Measurements from ENCODE around the gene GRIA4. TPM values are rescaled to one million over a fixed set of nuclear protein-coding genes. Genes with fewer than 3 reads are reported as not detected.

GRIA4 gene
- total RNA-seq, 4 donors from 2014 or later: 37.2 TPM; not detected in 3

DNA sequence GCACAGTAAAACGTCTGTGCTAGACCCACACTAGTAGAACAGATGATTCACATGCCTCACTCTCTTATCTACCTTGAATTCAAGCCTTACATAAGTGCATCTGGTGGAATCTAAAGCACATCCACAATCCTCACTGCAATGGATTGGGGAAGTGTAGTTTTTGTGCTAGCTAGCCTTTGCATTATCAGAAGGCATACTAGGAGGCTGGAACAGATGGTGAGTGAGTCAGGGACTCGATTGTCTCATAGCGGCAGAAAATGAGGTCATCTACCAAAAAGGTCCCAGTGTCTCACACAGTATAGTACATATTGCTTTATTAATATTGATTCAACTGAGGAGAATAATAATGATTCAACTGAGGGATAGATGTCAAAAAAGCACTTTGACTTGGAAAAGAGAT is 402.9 kb downstream of the GRIA4 start:
- H3K4me3 ChIP-seq: no peak overlapping the region
- H3K36me3 ChIP-seq: no peaks in the 10 kb centered on the region
- DNase-seq: no peak
- intact Hi-C loops (cut with DNase I; ENCODE audit: low total_unique reads): no loop called here
- H3K4me1 ChIP-seq: peaks cover 0 to 5% of the 10 kb centered on the region in 2 donors
- no peak overlapping the region for H3K27ac ChIP-seq
- TF ChIP-seq, protein P1, sequence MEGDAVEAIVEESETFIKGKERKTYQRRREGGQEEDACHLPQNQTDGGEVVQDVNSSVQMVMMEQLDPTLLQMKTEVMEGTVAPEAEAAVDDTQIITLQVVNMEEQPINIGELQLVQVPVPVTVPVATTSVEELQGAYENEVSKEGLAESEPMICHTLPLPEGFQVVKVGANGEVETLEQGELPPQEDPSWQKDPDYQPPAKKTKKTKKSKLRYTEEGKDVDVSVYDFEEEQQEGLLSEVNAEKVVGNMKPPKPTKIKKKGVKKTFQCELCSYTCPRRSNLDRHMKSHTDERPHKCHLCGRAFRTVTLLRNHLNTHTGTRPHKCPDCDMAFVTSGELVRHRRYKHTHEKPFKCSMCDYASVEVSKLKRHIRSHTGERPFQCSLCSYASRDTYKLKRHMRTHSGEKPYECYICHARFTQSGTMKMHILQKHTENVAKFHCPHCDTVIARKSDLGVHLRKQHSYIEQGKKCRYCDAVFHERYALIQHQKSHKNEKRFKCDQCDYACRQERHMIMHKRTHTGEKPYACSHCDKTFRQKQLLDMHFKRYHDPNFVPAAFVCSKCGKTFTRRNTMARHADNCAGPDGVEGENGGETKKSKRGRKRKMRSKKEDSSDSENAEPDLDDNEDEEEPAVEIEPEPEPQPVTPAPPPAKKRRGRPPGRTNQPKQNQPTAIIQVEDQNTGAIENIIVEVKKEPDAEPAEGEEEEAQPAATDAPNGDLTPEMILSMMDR (IDR thresholded peaks at IDR 0.05): no peak
- TF ChIP-seq POLR2A (IDR thresholded peaks at IDR 0.05): no peak
- H3K9me3 ChIP-seq: no peaks in the 10 kb centered on the region
- H3K27me3 ChIP-seq: no peaks in the 10 kb centered on the region

DNA sequence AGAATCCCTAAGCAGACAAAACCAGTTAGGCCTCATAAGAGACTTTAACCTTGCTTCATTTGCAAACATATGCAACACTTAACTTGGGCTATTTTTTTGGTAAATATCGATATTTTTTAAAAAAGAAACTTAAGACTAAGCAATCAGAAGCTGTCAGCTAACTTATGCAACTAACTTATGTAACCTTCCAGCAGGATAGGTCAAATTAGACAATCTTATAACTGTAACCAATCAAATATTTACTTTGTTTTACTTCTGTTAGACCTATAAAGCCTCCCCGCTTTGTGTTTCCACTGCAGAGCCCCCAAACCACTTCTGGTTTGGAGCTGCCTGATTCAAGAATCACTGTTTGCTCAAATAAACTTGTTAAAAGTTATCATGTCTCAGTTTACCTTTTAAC is 404.2 kb downstream of the GRIA4 start:
- no peak for TF ChIP-seq POLR2A (IDR thresholded peaks at IDR 0.05)
- TF ChIP-seq, protein P1 (IDR thresholded peaks at IDR 0.05): no peak
- Histone ChIP-seq H3K9me3 (no peaks in the 10 kb centered on the region), H3K36me3 (no peaks in the 10 kb centered on the region), H3K27ac (no peak overlapping the region), H3K4me3 (no peak overlapping the region), H3K4me1 (peaks cover 0 to 5% of the 10 kb centered on the region in 2 donors), H3K27me3 (no peaks in the 10 kb centered on the region)
- no peak for DNase-seq
- intact Hi-C loops (cut with DNase I; ENCODE audit: low total_unique reads): no loop called here

DNA sequence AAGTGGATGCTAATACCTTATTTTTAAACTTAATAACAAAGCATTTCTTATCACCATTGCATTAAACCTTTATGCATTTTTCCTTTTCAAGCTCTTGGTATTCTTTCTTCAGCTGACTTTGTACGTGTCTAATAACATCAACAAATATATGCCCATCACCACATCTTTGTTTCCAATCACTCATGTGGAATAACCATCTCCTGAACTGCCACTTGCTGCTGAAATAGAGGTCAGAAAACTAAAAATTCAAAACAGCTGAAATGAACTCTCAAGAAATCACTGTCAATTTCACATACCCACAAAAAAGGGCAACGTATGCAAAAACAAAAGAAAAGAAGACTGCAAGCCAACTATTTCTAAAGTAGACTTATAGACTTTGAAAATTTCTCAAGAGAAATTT is 404.7 kb downstream of the GRIA4 start:
- DNase-seq: no peak
- Histone ChIP-seq H3K27me3 (no peaks in the 10 kb centered on the region), H3K4me3 (no peak overlapping the region), H3K27ac (no peak overlapping the region), H3K4me1 (peaks cover 0 to 5% of the 10 kb centered on the region in 2 donors), H3K9me3 (no peaks in the 10 kb centered on the region), H3K36me3 (no peaks in the 10 kb centered on the region)
- intact Hi-C loops (cut with DNase I; ENCODE audit: low total_unique reads): no loop called here
- TF ChIP-seq, protein P1 (IDR thresholded peaks at IDR 0.05): no peak
- no peak for TF ChIP-seq POLR2A (IDR thresholded peaks at IDR 0.05)

DNA sequence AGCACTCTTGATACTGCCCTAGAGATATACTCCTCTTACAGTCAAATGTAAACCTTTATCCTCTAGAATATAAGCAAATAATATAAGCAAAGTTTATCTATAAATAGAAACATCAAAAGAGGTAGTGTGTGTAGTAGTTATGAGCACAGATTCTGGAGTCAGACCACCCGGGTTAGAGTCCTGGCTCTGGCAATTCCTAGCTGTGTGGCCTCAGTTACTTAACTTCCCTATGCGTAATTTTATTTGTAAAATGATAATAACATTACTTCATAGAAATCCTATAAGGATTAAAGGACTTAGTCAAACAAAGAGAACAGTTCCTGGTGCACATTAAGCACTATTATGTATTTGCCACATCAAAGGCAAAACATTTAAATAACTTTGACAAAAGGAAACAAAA is 405.2 kb downstream of the GRIA4 start:
- Histone ChIP-seq H3K27me3 (no peaks in the 10 kb centered on the region), H3K27ac (no peak overlapping the region), H3K4me1 (peaks cover 3 to 5% of the 10 kb centered on the region in 2 donors), H3K9me3 (no peaks in the 10 kb centered on the region), H3K36me3 (no peaks in the 10 kb centered on the region), H3K4me3 (no peak overlapping the region)
- DNase-seq: no peak
- TF ChIP-seq, protein P1 (IDR thresholded peaks at IDR 0.05): no peak
- TF ChIP-seq POLR2A (IDR thresholded peaks at IDR 0.05): no peak
- intact Hi-C loops (cut with DNase I; ENCODE audit: low total_unique reads): no loop called here

DNA sequence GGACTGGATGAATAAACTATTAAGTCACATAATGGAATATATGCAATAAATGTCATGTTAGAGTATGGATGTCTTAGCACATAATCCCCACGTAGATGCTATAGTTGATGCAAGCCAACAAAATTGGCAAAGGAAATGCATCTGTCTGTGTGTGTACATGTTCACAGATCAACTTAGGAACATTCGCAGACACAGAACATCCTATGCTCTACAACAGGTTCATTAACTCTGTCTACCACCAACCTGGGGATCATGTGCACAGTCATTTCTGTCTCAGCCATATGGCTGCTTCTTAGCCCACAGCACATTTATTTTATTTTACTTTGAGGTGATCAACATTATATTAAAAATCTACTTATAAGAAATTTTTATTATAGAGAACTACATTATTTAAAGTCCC is 407.2 kb downstream of the GRIA4 start:
- H3K4me3 ChIP-seq: no peak overlapping the region
- DNase-seq: no peak

More for the DNA sequence above, 407.2 kb downstream of the GRIA4 start:
- intact Hi-C loops (cut with DNase I; ENCODE audit: low total_unique reads): no loop called here
- H3K36me3 ChIP-seq: no peaks in the 10 kb centered on the region
- peaks cover 9% of the 10 kb centered on the region in 2 donors for H3K4me1 ChIP-seq
- no peaks in the 10 kb centered on the region for H3K9me3 ChIP-seq
- no peaks in the 10 kb centered on the region for H3K27me3 ChIP-seq
- H3K27ac ChIP-seq: no peak overlapping the region
- no peak for TF ChIP-seq POLR2A (IDR thresholded peaks at IDR 0.05)
- TF ChIP-seq, protein P1 (IDR thresholded peaks at IDR 0.05): no peak

Data from uterus (tissue), 4 donors.